OCI-LY7 (cell line): ENCODE data around the gene PODXL. TPM values are rescaled to one million over a fixed set of nuclear protein-coding genes. Genes with fewer than 3 reads are reported as not detected.

Source experiments
- BruUV-seq: library from RNA; stranded (reverse); fragments of 400-500 nt; replicated peaks from 2 replicates; lab custom pipeline; 2021; lab: Mats Ljungman, UMichigan
- CTCF ChIA-PET: fragments of 300-600 bp; sonication (Branson Sonifier 250); formaldehyde crosslinking; loops from one replicate; lab custom pipeline; 2022; ENCODE audit warnings: antibody characterized with exemption; ENCODE audit not compliant: unreplicated experiment; lab: Charles Lee
- POLR2A ChIA-PET: fragments of 300-600 bp; sonication (Branson Sonifier 250); formaldehyde crosslinking; loops from one replicate; lab custom pipeline; 2022; ENCODE audit warnings: antibody characterized with exemption; lab: Charles Lee
- DNase-seq: peaks from one replicate; pipeline ENCODE4 v3.0.0-alpha.2; 2015; ENCODE audit warnings: low spot score
- H2AFZ ChIP-seq: fragments of 200-600 bp; sonication (generic), shearing (Covaris generic); 2 replicates; pipeline ENCODE4 v1.6.1; 2014; ENCODE audit warnings: mild to moderate bottlenecking, antibody characterized with exemption, low read length, moderate library complexity
- H3K27ac ChIP-seq: fragments of 200-600 bp; sonication (generic); 2 replicates; pipeline ENCODE4 v1.5.1; 2014; ENCODE audit warnings: mixed run types, low read depth, mild to moderate bottlenecking, moderate library complexity, low read length, inconsistent platforms; ENCODE audit not compliant: poor library complexity, severe bottlenecking
- H3K36me3 ChIP-seq: fragments of 200-600 bp; sonication (generic); 2 replicates; pipeline ENCODE4 v1.6.1; 2014; ENCODE audit warnings: mild to moderate bottlenecking, antibody characterized with exemption, low read length, moderate library complexity, mixed read lengths; ENCODE audit not compliant: insufficient read depth
- H3K4me1 ChIP-seq: fragments of 200-600 bp; sonication (generic); 2 replicates; pipeline ENCODE4 v1.5.1; 2014; ENCODE audit warnings: mild to moderate bottlenecking, low read length; ENCODE audit not compliant: insufficient read depth, poor library complexity, severe bottlenecking
- H3K4me2 ChIP-seq: fragments of 200-600 bp; sonication (generic); 2 replicates; pipeline ENCODE4 v1.6.1; 2014; ENCODE audit warnings: mild to moderate bottlenecking, low read length
- H3K4me3 ChIP-seq: fragments of 200-600 bp; sonication (generic); 2 replicates; pipeline ENCODE4 v1.5.1; 2014; ENCODE audit warnings: mild to moderate bottlenecking, low read depth, low read length; ENCODE audit not compliant: poor library complexity, severe bottlenecking
- H3K79me2 ChIP-seq: fragments of 200-600 bp; sonication (generic); 2 replicates; pipeline ENCODE4 v1.6.1; 2016; ENCODE audit warnings: low read depth, mild to moderate bottlenecking, low read length, moderate library complexity, mixed read lengths; ENCODE audit not compliant: insufficient read depth
- H3K9me2 ChIP-seq: fragments of 200-600 bp; sonication (generic); 2 replicates; pipeline ENCODE4 v1.6.1; 2016; ENCODE audit warnings: mild to moderate bottlenecking, low read length, mixed read lengths; ENCODE audit not compliant: insufficient read depth
- H3K9me3 ChIP-seq: fragments of 200-600 bp; sonication (generic); 2 replicates; pipeline ENCODE4 v1.6.1; 2014; ENCODE audit warnings: mild to moderate bottlenecking, mixed run types, low read length, mixed read lengths
- H4K20me1 ChIP-seq: fragments of 200-600 bp; sonication (generic); 2 replicates; pipeline ENCODE4 v1.6.1; 2014; ENCODE audit warnings: mild to moderate bottlenecking, antibody characterized with exemption, low read length, moderate library complexity, mixed read lengths; ENCODE audit not compliant: insufficient read depth
- CTCF ChIP-seq: fragments of 200-600 bp; sonication (generic); conservative IDR thresholded peaks from 2 replicates; pipeline ENCODE4 v1.5.1; 2014; ENCODE audit warnings: mild to moderate bottlenecking, antibody characterized with exemption, low read length, moderate library complexity, mixed read lengths
- EZH2phosphoT487 ChIP-seq: fragments of 200-600 bp; sonication (generic); IDR thresholded peaks from 2 replicates; pipeline ENCODE4 v1.6.1; 2018; ENCODE audit warnings: low read depth, borderline replicate concordance, mild to moderate bottlenecking, mixed run types, antibody characterized with exemption, low read length, moderate library complexity, mixed read lengths
- intact Hi-C: fragments of 100-400 bp; cut with micrococcal nuclease; formaldehyde crosslinking; loops from one replicate; pipeline ENCODE4 v1.10.0; 2022; ENCODE audit not compliant: unreplicated experiment
- total RNA-seq, 2 experiments: library from RNA; depleted of rRNA in 1 of 2; stranded (reverse); fragments of >200 nt in 1 of 2; shearing (Covaris generic) in 1 of 2; gene quantifications; 2 replicates each; pipeline ENCODE4 v1.2.3, GENCODE V29; 2014 to 2022

Gene PODXL
- total RNA-seq, 2 experiments from 2014 or later, result 0.32 to 2.1 TPM

GRCh38 chr7:131480384-131481315 lies 75.8 kb downstream of the PODXL start:
- no peaks in the 10 kb centered on the region for H4K20me1 ChIP-seq
- POLR2A ChIA-PET, result interaction anchor here (0.7 kb wide), 1 partner anchor 33 kb away, joined by 3 read pairs; no protein-coding TSS in a partner anchor
- H3K36me3 ChIP-seq, result no peaks in the 10 kb centered on the region
- intact Hi-C loops, result no loop called here
- no TSS peak for BruUV-seq
- DNase-seq, result no peak
- H3K9me3 ChIP-seq, result no peaks in the 10 kb centered on the region
- no peaks in the 10 kb centered on the region for H3K4me1 ChIP-seq
- no peaks in the 10 kb centered on the region for H3K9me2 ChIP-seq
- CTCF ChIA-PET, result no interaction called here
- no peak overlapping the region for H3K4me2 ChIP-seq
- TF ChIP-seq CTCF, result no peak
- H3K4me3 ChIP-seq, result no peak overlapping the region
- H2AFZ ChIP-seq, result no peak overlapping the region
- no peaks in the 10 kb centered on the region for H3K79me2 ChIP-seq
- H3K27ac ChIP-seq, result no peak overlapping the region

- no peaks in the 10 kb centered on the region for H3K9me2 ChIP-seq
- TSS peak; percentile 5 for BruUV-seq
- no peak overlapping the region for H3K4me2 ChIP-seq
- H3K36me3 ChIP-seq, result no peaks in the 10 kb centered on the region
- H3K4me1 ChIP-seq, result no peaks in the 10 kb centered on the region
- POLR2A ChIA-PET, result interaction anchor here (0.6 kb wide), 2 partner anchors 37 to 833 kb away, joined by 3 read pairs; no protein-coding TSS in a partner anchor
- H3K79me2 ChIP-seq, result no peaks in the 10 kb centered on the region
- no peaks in the 10 kb centered on the region for H4K20me1 ChIP-seq
- no peak overlapping the region for H3K27ac ChIP-seq
- no peak overlapping the region for H2AFZ ChIP-seq
- intact Hi-C loops, result no loop called here
- TF ChIP-seq EZH2phosphoT487, result no peak
- no peak for TF ChIP-seq CTCF
- H3K4me3 ChIP-seq, result no peak overlapping the region
- DNase-seq, result no peak
- CTCF ChIA-PET, result no interaction called here
- H3K9me3 ChIP-seq, result no peaks in the 10 kb centered on the region
Measured at GRCh38 chr7:131476740-131477139, 79.7 kb downstream of the PODXL start.
